Osteoblast (primary cell): Measurements from ENCODE around the gene SYDE1. TPM values are rescaled to one million over a fixed set of nuclear protein-coding genes. Genes with fewer than 3 reads are reported as not detected.

Experiments used
- DNase-seq: peaks from one replicate; pipeline ENCODE4 v3.0.0; 2011; ENCODE audit warnings: low spot score, mixed read lengths; ENCODE audit not compliant: insufficient read length; ENCODE audit errors: missing footprints
- H2AFZ ChIP-seq: 2 replicates; pipeline ENCODE4 v1.6.0; 2011; ENCODE audit warnings: mild to moderate bottlenecking, low read length
- H3K27ac ChIP-seq: 2 replicates; pipeline ENCODE4 v1.5.1; 2011; ENCODE audit warnings: mild to moderate bottlenecking, low read depth, low read length, moderate library complexity
- H3K27me3 ChIP-seq: 2 replicates; pipeline ENCODE4 v1.6.0; 2012; ENCODE audit warnings: mild to moderate bottlenecking, control low read depth, inconsistent platforms, low read length, moderate library complexity; ENCODE audit not compliant: insufficient read depth
- H3K36me3 ChIP-seq: 2 replicates; pipeline ENCODE4 v1.5.1; 2011; ENCODE audit warnings: mild to moderate bottlenecking, low read length, control low read depth, moderate library complexity; ENCODE audit not compliant: insufficient read depth
- H3K4me1 ChIP-seq: 2 replicates; pipeline ENCODE4 v1.5.1; 2011; ENCODE audit warnings: mild to moderate bottlenecking, low read length, control low read depth, moderate library complexity; ENCODE audit not compliant: insufficient read depth
- H3K4me2 ChIP-seq: 2 replicates; pipeline ENCODE4 v1.6.0; 2011; ENCODE audit warnings: mild to moderate bottlenecking, low read length; ENCODE audit not compliant: insufficient read depth
- H3K4me3 ChIP-seq: fragments of 200-600 bp; sonication (generic); 3 replicates; pipeline ENCODE4 v1.5.1; 2012; ENCODE audit warnings: mild to moderate bottlenecking, low read length, inconsistent platforms; ENCODE audit not compliant: insufficient read depth
- H3K79me2 ChIP-seq: 2 replicates; pipeline ENCODE4 v1.6.0; 2012; ENCODE audit warnings: mild to moderate bottlenecking, low read length, control low read depth, inconsistent platforms; ENCODE audit not compliant: insufficient read depth
- H3K9me3 ChIP-seq: 2 replicates; pipeline ENCODE4 v1.5.1; 2011; ENCODE audit warnings: low read depth, low read length, control low read depth
- H4K20me1 ChIP-seq: 2 replicates; pipeline ENCODE4 v1.6.0; 2012; ENCODE audit warnings: mild to moderate bottlenecking, low read length, control low read depth; ENCODE audit not compliant: insufficient read depth
- small RNA-seq: library from RNA; depleted of rRNA; stranded (forward); fragments of <200 nt; gene quantifications from one replicate; pipeline ENCODE3, GENCODE V24; 2012
- total RNA-seq: library from RNA; depleted of rRNA; stranded (reverse); fragments of >200 nt; gene quantifications from 2 replicates; pipeline ENCODE4 v1.2.3, GENCODE V29; 2012
- TF ChIP-seq, protein P1 (sequence below): IDR thresholded peaks from 2 replicates; pipeline ENCODE4 v1.5.1; 2011; ENCODE audit warnings: mild to moderate bottlenecking, low read depth, low read length, moderate library complexity; ENCODE audit errors: extremely low read depth

The SYDE1 gene
- total RNA-seq, 1 donor, result 56.8 TPM

GRCh38 chr19:15161028-15161984 is 54.1 kb downstream of the SYDE1 start:
- Histone ChIP-seq H3K4me3 (no peak overlapping the region), H2AFZ (no peak overlapping the region), H3K79me2 (no peaks in the 10 kb centered on the region), H3K27me3 (no peaks in the 10 kb centered on the region), H4K20me1 (no peaks in the 10 kb centered on the region), H3K9me3 (no peaks in the 10 kb centered on the region), H3K4me1 (no peaks in the 10 kb centered on the region), H3K36me3 (peaks cover 64% of the 10 kb centered on the region), H3K27ac (no peak overlapping the region), H3K4me2 (no peak overlapping the region)
- peak; percentile 91 for DNase-seq
- TF ChIP-seq, protein P1, sequence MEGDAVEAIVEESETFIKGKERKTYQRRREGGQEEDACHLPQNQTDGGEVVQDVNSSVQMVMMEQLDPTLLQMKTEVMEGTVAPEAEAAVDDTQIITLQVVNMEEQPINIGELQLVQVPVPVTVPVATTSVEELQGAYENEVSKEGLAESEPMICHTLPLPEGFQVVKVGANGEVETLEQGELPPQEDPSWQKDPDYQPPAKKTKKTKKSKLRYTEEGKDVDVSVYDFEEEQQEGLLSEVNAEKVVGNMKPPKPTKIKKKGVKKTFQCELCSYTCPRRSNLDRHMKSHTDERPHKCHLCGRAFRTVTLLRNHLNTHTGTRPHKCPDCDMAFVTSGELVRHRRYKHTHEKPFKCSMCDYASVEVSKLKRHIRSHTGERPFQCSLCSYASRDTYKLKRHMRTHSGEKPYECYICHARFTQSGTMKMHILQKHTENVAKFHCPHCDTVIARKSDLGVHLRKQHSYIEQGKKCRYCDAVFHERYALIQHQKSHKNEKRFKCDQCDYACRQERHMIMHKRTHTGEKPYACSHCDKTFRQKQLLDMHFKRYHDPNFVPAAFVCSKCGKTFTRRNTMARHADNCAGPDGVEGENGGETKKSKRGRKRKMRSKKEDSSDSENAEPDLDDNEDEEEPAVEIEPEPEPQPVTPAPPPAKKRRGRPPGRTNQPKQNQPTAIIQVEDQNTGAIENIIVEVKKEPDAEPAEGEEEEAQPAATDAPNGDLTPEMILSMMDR, result peak; percentile 53

Small RNAs within 50 kb of the gene (small RNA-seq; reads per million reads assigned to genes)
- gene RNU6-782P, result not detected

Other genes with a start within 250 kb of the SYDE1 start
- not detected in 2 replicates for gene OR7A17, start 221.3 kb upstream of the SYDE1 start, total RNA-seq
- gene OR7C2, start 165.9 kb upstream of the SYDE1 start, total RNA-seq, result not detected in 2 replicates
- gene SLC1A6, start 127.5 kb upstream of the SYDE1 start, total RNA-seq, result not detected in 2 replicates
- gene CASP14, start 57.9 kb upstream of the SYDE1 start, total RNA-seq, result not detected in 2 replicates
- not detected in 2 replicates for gene OR1I1, start 25.2 kb upstream of the SYDE1 start, total RNA-seq
- 49.8 and 51.8 TPM in 2 replicates for gene NOTCH3, start 93.6 kb downstream of the SYDE1 start, total RNA-seq
- 0.29 TPM in 1 of 2 replicates, not detected in the other for gene EPHX3, start 125.0 kb downstream of the SYDE1 start, total RNA-seq
- gene BRD4, start 225.1 kb downstream of the SYDE1 start, total RNA-seq, result 25.0 and 25.7 TPM in 2 replicates